ENCODE results near the gene CLCN3. TPM values are rescaled to one million over a fixed set of nuclear protein-coding genes. Genes with fewer than 3 reads are reported as not detected.
"Not testable (repeated sequence)": the region's sequence is repeated elsewhere in the genome, so short reads cannot be mapped to it uniquely, and the experiment has no call there.

The CLCN3 gene
- total RNA-seq, 1 donor from 2014 or later = 58.1 TPM

- peaks cover 9% of the 10 kb centered on the region for H3K9me3 Mint-ChIP-seq (ENCODE audit: unreplicated experiment)
- peak overlapping the region; percentile 80 for H3K4me3 Mint-ChIP-seq (ENCODE audit: unreplicated experiment)
- peak overlapping the region; percentile 9 for H3K27ac Mint-ChIP-seq (ENCODE audit: unreplicated experiment)
- H3K27me3 Mint-ChIP-seq (ENCODE audit: unreplicated experiment) = peaks cover 2% of the 10 kb centered on the region
- TF ChIP-seq CTCF (IDR thresholded peaks at IDR 0.05; ENCODE audit: partially characterized antibody, unreplicated experiment) = no peak
- no peaks in the 10 kb centered on the region for H3K36me3 Mint-ChIP-seq (ENCODE audit: unreplicated experiment)
- no peak for DNase-seq
- peaks cover 9% of the 10 kb centered on the region for H3K4me1 Mint-ChIP-seq (ENCODE audit: low read depth, unreplicated experiment)
Observed at GRCh38 chr4:169621731-169622492, 1.5 kb downstream of the CLCN3 start.

GRCh38 chr4:169622566-169622965 is 2.2 kb downstream of the CLCN3 start:
- TF ChIP-seq CTCF (IDR thresholded peaks at IDR 0.05; ENCODE audit: partially characterized antibody, unreplicated experiment) = no peak
- H3K9me3 Mint-ChIP-seq (ENCODE audit: unreplicated experiment) = peaks cover 9% of the 10 kb centered on the region
- H3K27ac Mint-ChIP-seq (ENCODE audit: unreplicated experiment) = no peak overlapping the region
- DNase-seq = no peak
- H3K4me3 Mint-ChIP-seq (ENCODE audit: unreplicated experiment) = peak overlapping the region; percentile 80
- no peaks in the 10 kb centered on the region for H3K36me3 Mint-ChIP-seq (ENCODE audit: unreplicated experiment)
- H3K27me3 Mint-ChIP-seq (ENCODE audit: unreplicated experiment) = peaks cover 2% of the 10 kb centered on the region
- H3K4me1 Mint-ChIP-seq (ENCODE audit: low read depth, unreplicated experiment) = peaks cover 9% of the 10 kb centered on the region

- H3K27me3 Mint-ChIP-seq (ENCODE audit: unreplicated experiment); H3K4me3 Mint-ChIP-seq (ENCODE audit: unreplicated experiment); H3K9me3 Mint-ChIP-seq (ENCODE audit: unreplicated experiment); DNase-seq; H3K27ac Mint-ChIP-seq (ENCODE audit: unreplicated experiment); H3K36me3 Mint-ChIP-seq (ENCODE audit: unreplicated experiment); H3K4me1 Mint-ChIP-seq (ENCODE audit: low read depth, unreplicated experiment): not testable (repeated sequence)
Observed at GRCh38 chr4:169624012-169624411, 3.6 kb downstream of the CLCN3 start.

- no peak overlapping the region for H3K4me3 Mint-ChIP-seq (ENCODE audit: unreplicated experiment)
- no peak for TF ChIP-seq CTCF (IDR thresholded peaks at IDR 0.05; ENCODE audit: partially characterized antibody, unreplicated experiment)
- H3K4me1 Mint-ChIP-seq (ENCODE audit: low read depth, unreplicated experiment) = peaks cover 6% of the 10 kb centered on the region
- no peak overlapping the region for H3K27ac Mint-ChIP-seq (ENCODE audit: unreplicated experiment)
- no peaks in the 10 kb centered on the region for H3K9me3 Mint-ChIP-seq (ENCODE audit: unreplicated experiment)
- H3K36me3 Mint-ChIP-seq (ENCODE audit: unreplicated experiment) = no peaks in the 10 kb centered on the region
- peaks cover 2% of the 10 kb centered on the region for H3K27me3 Mint-ChIP-seq (ENCODE audit: unreplicated experiment)
- no peak for DNase-seq
Observed at GRCh38 chr4:169625886-169626285, 5.5 kb downstream of the CLCN3 start.

GRCh38 chr4:169626331-169627282 is 6.2 kb downstream of the CLCN3 start:
- H3K4me3 Mint-ChIP-seq (ENCODE audit: unreplicated experiment) = no peak overlapping the region
- no peak for DNase-seq
- no peaks in the 10 kb centered on the region for H3K36me3 Mint-ChIP-seq (ENCODE audit: unreplicated experiment)
- no peak overlapping the region for H3K27ac Mint-ChIP-seq (ENCODE audit: unreplicated experiment)
- no peaks in the 10 kb centered on the region for H3K9me3 Mint-ChIP-seq (ENCODE audit: unreplicated experiment)
- peaks cover 6% of the 10 kb centered on the region for H3K4me1 Mint-ChIP-seq (ENCODE audit: low read depth, unreplicated experiment)
- H3K27me3 Mint-ChIP-seq (ENCODE audit: unreplicated experiment) = peaks cover 2% of the 10 kb centered on the region
- no peak for TF ChIP-seq CTCF (IDR thresholded peaks at IDR 0.05; ENCODE audit: partially characterized antibody, unreplicated experiment)

Measured in glutamatergic neuron (in vitro differentiated cells).